Ovary (tissue), 3 donors: Measurements from ENCODE around the gene USH2A.

Source experiments
- EP300 ChIP-seq: sonication (generic); formaldehyde crosslinking; IDR thresholded peaks from one replicate; pipeline ENCODE4 v1.6.1; 2017; ENCODE audit warnings: antibody characterized with exemption
- TF ChIP-seq, protein P1 (sequence below), 3 donors: fragments of 450-650 bp in 2 of 3; fragments of 200-600 bp in 1 of 3; IDR thresholded peaks; one replicate each; pipeline versions ENCODE4 v1.5.1 to v1.8.0; 2016 to 2022; ENCODE audit warnings: antibody characterized with exemption in 3 of 3, mild to moderate bottlenecking in 1 of 3
- donor health status: DM: no; HTN: no; CAD: no.

DNA sequence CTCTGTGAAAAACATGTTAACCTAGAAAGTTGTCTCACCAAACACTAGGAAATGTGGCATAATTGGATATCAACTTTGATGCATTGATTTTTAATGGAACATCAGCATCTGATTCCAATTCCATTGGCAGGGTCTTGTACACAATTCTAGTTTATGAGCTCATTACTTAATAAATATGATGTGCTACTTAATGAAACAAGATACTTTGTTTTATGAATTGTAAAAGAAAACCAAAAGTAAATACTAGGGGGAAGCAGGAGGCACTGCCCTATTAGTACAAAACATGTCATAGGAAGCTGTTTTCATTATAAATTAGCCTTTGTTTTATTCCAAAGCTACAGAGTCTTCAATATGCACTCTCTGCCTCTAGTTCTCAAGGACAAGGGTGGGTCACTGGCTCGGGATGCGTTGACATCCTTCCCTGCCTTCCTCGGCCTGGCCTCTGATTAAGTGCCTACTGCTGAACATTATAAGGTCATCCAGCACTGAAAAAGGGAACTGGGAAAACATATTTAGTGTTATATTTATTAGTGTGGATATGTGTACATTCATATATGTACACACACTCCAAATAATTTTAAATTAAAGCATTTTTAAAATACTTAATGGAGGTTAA, 185.2 kb downstream of the USH2A start:
- TF ChIP-seq, protein P1, sequence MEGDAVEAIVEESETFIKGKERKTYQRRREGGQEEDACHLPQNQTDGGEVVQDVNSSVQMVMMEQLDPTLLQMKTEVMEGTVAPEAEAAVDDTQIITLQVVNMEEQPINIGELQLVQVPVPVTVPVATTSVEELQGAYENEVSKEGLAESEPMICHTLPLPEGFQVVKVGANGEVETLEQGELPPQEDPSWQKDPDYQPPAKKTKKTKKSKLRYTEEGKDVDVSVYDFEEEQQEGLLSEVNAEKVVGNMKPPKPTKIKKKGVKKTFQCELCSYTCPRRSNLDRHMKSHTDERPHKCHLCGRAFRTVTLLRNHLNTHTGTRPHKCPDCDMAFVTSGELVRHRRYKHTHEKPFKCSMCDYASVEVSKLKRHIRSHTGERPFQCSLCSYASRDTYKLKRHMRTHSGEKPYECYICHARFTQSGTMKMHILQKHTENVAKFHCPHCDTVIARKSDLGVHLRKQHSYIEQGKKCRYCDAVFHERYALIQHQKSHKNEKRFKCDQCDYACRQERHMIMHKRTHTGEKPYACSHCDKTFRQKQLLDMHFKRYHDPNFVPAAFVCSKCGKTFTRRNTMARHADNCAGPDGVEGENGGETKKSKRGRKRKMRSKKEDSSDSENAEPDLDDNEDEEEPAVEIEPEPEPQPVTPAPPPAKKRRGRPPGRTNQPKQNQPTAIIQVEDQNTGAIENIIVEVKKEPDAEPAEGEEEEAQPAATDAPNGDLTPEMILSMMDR (IDR thresholded peaks at IDR 0.05): no peak
- TF ChIP-seq EP300: no peak
